Ascending aorta (tissue), 2 donors: ENCODE measurements around the gene PLEKHB2. TPM values are rescaled to one million over a fixed set of nuclear protein-coding genes. Genes with fewer than 3 reads are reported as not detected.
"Not testable (repeated sequence)": the region's sequence is repeated elsewhere in the genome, so short reads cannot be mapped to it uniquely, and the experiment has no call there.

Source experiments
- DNase-seq, 2 donors: peaks; one replicate each; pipeline ENCODE4 v3.0.0-alpha.2; 2019; ENCODE audit warnings: low spot score in 2 of 2
- H3K27ac ChIP-seq, 2 donors: fragments of 200-600 bp; sonication (generic); one replicate each; pipeline ENCODE4 v1.5.1; 2016 to 2017; ENCODE audit warnings: mild to moderate bottlenecking in 1 of 2
- H3K27me3 ChIP-seq: fragments of 200-600 bp; sonication (generic); one replicate; pipeline ENCODE4 v1.5.1; 2017
- H3K36me3 ChIP-seq, 2 donors: fragments of 200-600 bp; sonication (generic); one replicate each; pipeline ENCODE4 v1.5.1; 2016
- H3K4me1 ChIP-seq, 2 donors: fragments of 200-600 bp; sonication (generic); one replicate each; pipeline ENCODE4 v1.5.1; 2016 to 2017; ENCODE audit warnings: mild to moderate bottlenecking in 1 of 2
- H3K4me3 ChIP-seq, 2 donors: fragments of 200-600 bp; sonication (generic); one replicate each; pipeline ENCODE4 v1.5.1; 2016 to 2017; ENCODE audit warnings: mild to moderate bottlenecking in 1 of 2
- H3K9me3 ChIP-seq, 2 donors: fragments of 200-600 bp; sonication (generic); one replicate each; pipeline ENCODE4 v1.5.1; 2016
- CTCF ChIP-seq, 3 experiments: fragments of 200-600 bp in 2 of 3; fragments of 450-650 bp in 1 of 3; sonication (generic) in 2 of 3; IDR thresholded peaks; one replicate each; pipeline ENCODE4 v1.5.1; 2016 to 2019; ENCODE audit warnings: antibody characterized with exemption in 3 of 3, mild to moderate bottlenecking in 1 of 3, moderate library complexity in 1 of 3
- intact Hi-C: fragments of 100-400 bp; cut with DNase I; formaldehyde crosslinking; loops from one replicate; pipeline ENCODE4 v1.15.1; 2023
- total RNA-seq: library from RNA; depleted of rRNA; stranded (reverse); fragments of >200 nt; gene quantifications from one replicate; pipeline ENCODE4 v1.1.0, GENCODE V29; 2016

The PLEKHB2 gene
- total RNA-seq, 1 donor from 2014 or later: 61.7 TPM

DNA sequence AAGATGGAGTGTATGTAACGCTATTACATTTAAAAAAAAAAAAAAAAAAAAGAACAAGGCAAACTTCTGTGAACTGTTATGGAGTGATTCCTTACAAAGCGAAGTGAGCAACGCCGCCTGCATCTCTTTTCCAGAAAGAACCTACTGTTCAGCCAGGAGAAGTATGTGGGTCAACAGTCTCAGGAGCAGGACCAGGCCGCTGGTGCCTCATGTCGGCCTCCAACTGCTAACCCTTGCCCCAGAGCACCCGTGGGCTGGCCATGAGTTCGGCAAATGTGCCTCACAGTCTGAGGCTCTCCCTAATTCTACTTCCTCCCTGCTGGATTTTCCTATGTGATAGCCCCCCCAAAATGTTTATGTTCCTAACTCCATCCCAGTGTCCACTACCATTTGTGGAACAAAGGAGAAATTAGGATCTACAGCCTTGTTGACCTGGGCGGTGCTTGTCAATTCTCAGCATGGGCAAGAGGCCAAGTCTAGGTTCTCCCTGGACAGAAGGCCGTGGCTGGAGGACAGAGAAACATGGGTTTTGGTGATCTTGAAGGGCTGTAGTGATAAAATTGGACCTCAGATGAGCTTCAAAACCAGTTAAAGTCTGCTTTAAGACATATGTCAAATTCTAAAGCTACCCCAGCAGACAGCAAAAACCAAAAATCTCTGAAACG is 27.8 kb upstream of the PLEKHB2 start:
- Histone ChIP-seq H3K27me3 (no peaks in the 10 kb centered on the region), H3K36me3 (peaks cover 46 to 69% of the 10 kb centered on the region in 2 donors), H3K9me3 (no peaks in the 10 kb centered on the region), H3K4me3 (no peak overlapping the region), H3K4me1 (no peaks in the 10 kb centered on the region), H3K27ac (no peak overlapping the region)
- no peak for TF ChIP-seq CTCF (IDR thresholded peaks at IDR 0.05)
- DNase-seq: no peak
- intact Hi-C loops: no loop called here

DNA sequence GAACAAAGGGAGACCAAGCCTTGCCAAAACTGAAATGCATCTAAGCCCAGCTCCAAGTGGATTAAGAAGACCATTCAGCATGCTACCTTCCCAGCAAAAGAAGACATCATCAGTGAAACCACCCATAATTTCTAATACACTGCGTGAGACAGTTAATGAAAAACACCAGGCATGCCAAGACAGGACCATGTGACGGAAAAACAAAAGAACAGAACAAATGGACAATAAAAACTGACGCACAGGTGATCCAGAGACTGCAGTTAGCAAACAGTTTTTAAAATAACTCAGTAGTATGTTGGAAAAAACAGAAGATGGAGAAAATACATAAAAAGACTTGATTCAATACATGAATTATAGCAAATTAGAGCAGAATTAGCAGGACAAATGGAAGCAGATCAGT is 27.2 kb upstream of the PLEKHB2 start:
- intact Hi-C loops: no loop called here
- DNase-seq: no peak
- peaks cover 46 to 68% of the 10 kb centered on the region in 2 donors for H3K36me3 ChIP-seq
- H3K4me1 ChIP-seq: no peaks in the 10 kb centered on the region
- H3K9me3 ChIP-seq: no peaks in the 10 kb centered on the region
- H3K27ac ChIP-seq: no peak overlapping the region
- H3K4me3 ChIP-seq: no peak overlapping the region
- no peak for TF ChIP-seq CTCF (IDR thresholded peaks at IDR 0.05)
- no peaks in the 10 kb centered on the region for H3K27me3 ChIP-seq

DNA sequence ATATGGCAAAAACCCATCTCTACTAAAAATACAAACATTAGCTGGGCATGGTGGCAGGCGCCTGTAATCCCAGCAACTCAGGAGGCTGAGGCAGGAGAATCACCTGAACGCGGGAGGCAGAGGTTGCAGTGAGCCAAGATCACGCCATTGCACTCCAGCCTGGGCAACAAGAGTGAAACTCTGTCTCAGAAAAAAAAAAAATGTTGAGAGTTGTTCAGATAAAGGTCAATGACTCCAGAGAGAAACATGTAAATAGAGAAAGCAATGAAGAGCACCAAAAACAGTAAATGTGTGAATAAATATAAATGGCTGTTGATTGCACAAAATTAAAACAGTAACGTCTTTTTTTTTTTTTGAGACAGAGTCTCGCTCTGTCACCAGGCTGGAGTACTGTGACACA is 25.2 kb upstream of the PLEKHB2 start:
- intact Hi-C loops, H3K9me3 ChIP-seq, H3K27me3 ChIP-seq, H3K4me1 ChIP-seq, DNase-seq, H3K4me3 ChIP-seq, H3K27ac ChIP-seq: not testable (repeated sequence)
- peaks cover 46 to 64% of the 10 kb centered on the region in 2 donors for H3K36me3 ChIP-seq

DNA sequence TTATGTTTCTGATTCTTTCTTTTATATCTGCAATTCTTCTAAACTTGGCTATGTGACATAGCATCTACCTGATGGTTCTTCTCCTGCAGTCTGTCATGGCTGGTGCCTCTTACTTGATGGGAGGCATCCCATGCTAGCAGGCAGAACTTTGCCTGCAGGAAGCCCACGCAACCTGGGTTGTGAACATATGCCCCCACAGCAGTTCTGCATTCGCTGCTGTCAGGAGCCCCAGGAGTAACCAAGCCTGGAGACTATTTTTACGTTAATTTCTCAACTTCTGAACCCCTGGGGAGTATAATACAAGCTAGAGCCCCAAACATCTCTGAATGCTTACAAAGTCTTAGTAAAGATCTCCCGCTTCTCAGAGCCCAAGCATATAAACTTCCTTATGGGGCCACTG is 23.9 kb upstream of the PLEKHB2 start:
- no peaks in the 10 kb centered on the region for H3K4me1 ChIP-seq
- intact Hi-C loops: no loop called here
- no peak overlapping the region for H3K27ac ChIP-seq
- no peak for TF ChIP-seq CTCF (IDR thresholded peaks at IDR 0.05)
- H3K36me3 ChIP-seq: peaks cover 43 to 65% of the 10 kb centered on the region in 2 donors
- no peak for DNase-seq
- H3K4me3 ChIP-seq: no peak overlapping the region
- no peaks in the 10 kb centered on the region for H3K27me3 ChIP-seq
- no peaks in the 10 kb centered on the region for H3K9me3 ChIP-seq

DNA sequence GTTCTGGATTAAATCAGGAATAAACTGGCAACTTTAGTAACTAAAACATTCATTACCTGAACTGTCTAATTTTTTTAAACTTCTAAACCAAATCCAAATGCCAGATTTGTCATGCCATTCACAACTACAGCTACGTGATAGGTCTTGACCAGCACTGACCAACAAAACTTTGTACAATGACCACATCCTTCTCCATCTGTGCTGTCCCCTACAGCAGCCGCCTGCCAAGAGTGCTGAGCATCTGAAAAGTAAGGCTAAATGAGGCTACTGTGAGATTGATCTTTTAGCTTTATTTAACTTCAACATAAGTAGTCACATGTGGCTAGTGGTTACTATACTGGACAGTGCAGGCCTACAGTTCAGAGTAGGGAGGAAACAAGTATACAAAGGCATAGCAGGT is 19.5 kb upstream of the PLEKHB2 start:
- peaks cover 26 to 54% of the 10 kb centered on the region in 2 donors for H3K36me3 ChIP-seq
- peaks cover 0 to under 1% of the 10 kb centered on the region in 2 donors for H3K4me1 ChIP-seq
- H3K9me3 ChIP-seq: no peaks in the 10 kb centered on the region
- DNase-seq: no peak
- H3K27ac ChIP-seq: no peak overlapping the region
- H3K27me3 ChIP-seq: no peaks in the 10 kb centered on the region
- no peak overlapping the region for H3K4me3 ChIP-seq
- intact Hi-C loops: no loop called here
- no peak for TF ChIP-seq CTCF (IDR thresholded peaks at IDR 0.05)

- Histone ChIP-seq H3K27ac (peak overlapping the region; percentile 88 to 98), H3K4me1 (peaks cover 0 to 15% of the 10 kb centered on the region in 2 donors), H3K9me3 (no peaks in the 10 kb centered on the region), H3K27me3 (no peaks in the 10 kb centered on the region), H3K4me3 (peak overlapping the region; percentile 88 to 98), H3K36me3 (peaks cover 7 to 17% of the 10 kb centered on the region in 2 donors)
- DNase-seq: no peak
- TF ChIP-seq CTCF (IDR thresholded peaks at IDR 0.05): no peak
- intact Hi-C loops: loop anchor here (1.0 to 5.0 kb wide), 7 partner anchors 13 to 912 kb away; partner anchors contain the start of genes GPR148, IMP4, MZT2A and PLEKHB2
These were observed 12.6 kb upstream of the PLEKHB2 start for GRCh38 chr2:131092458-131093005.
